Neural progenitor cell (in vitro differentiated cells): Measurements from ENCODE around the gene HMCN1. TPM values are rescaled to one million over a fixed set of nuclear protein-coding genes. Genes with fewer than 3 reads are reported as not detected.

Source experiments
- DNase-seq: peaks from one replicate; pipeline ENCODE4 v3.0.0-alpha.2; 2016; ENCODE audit warnings: low spot score
- H2AFZ ChIP-seq: fragments of 200-600 bp; sonication (generic); replicated peaks from 2 replicates; pipeline ENCODE4 v1.6.1; 2016; ENCODE audit warnings: antibody characterized with exemption
- H3F3A ChIP-seq: fragments of 200-600 bp; sonication (generic); 2 replicates; pipeline ENCODE4 v1.6.1; 2016; ENCODE audit warnings: antibody characterized with exemption, low read depth
- H3K27ac ChIP-seq: fragments of 200-600 bp; sonication (generic); 2 replicates; pipeline ENCODE4 v1.5.1; 2016; ENCODE audit warnings: mild to moderate bottlenecking
- H3K27me3 ChIP-seq: fragments of 200-600 bp; sonication (generic); 2 replicates; pipeline ENCODE4 v1.6.1; 2016; ENCODE audit warnings: mild to moderate bottlenecking, moderate library complexity
- H3K36me3 ChIP-seq: fragments of 200-600 bp; sonication (generic); 2 replicates; pipeline ENCODE4 v1.5.1; 2016
- H3K4me1 ChIP-seq: fragments of 200-600 bp; sonication (generic); 2 replicates; pipeline ENCODE4 v1.6.1; 2016; ENCODE audit warnings: mixed run types
- H3K4me2 ChIP-seq: fragments of 200-600 bp; sonication (generic); 2 replicates; pipeline ENCODE4 v1.6.1; 2016
- H3K4me3 ChIP-seq: fragments of 200-600 bp; sonication (generic); 2 replicates; pipeline ENCODE4 v1.5.1; 2016
- H3K79me2 ChIP-seq: fragments of 200-600 bp; sonication (generic); 2 replicates; pipeline ENCODE4 v1.6.1; 2016; ENCODE audit warnings: low read depth
- H3K9ac ChIP-seq: fragments of 200-600 bp; sonication (generic); 2 replicates; pipeline ENCODE4 v1.6.1; 2016
- H3K9me3 ChIP-seq: fragments of 200-600 bp; sonication (generic); 2 replicates; pipeline ENCODE4 v1.5.1; 2016; ENCODE audit warnings: low read depth
- H4K20me1 ChIP-seq: fragments of 200-600 bp; sonication (generic); 2 replicates; pipeline ENCODE4 v1.6.1; 2016; ENCODE audit warnings: low read depth
- H3K27ac Mint-ChIP-seq: 3 replicates; pipeline ENCODE4 v1.8.0; 2021; ENCODE audit warnings: mixed read lengths
- H3K27me3 Mint-ChIP-seq: 2 replicates; pipeline ENCODE4 v1.8.0; 2022; ENCODE audit warnings: low read depth, mild to moderate bottlenecking, inconsistent platforms, moderate library complexity, mixed read lengths; ENCODE audit not compliant: insufficient read depth
- H3K36me3 Mint-ChIP-seq: 3 replicates; pipeline ENCODE4 v1.8.0; 2021; ENCODE audit warnings: mixed read lengths
- H3K4me1 Mint-ChIP-seq: 3 replicates; pipeline ENCODE4 v1.8.0; 2021; ENCODE audit warnings: mixed read lengths
- H3K4me3 Mint-ChIP-seq: 3 replicates; pipeline ENCODE4 v1.8.0; 2021; ENCODE audit warnings: mild to moderate bottlenecking, moderate library complexity, mixed read lengths
- H3K9me3 Mint-ChIP-seq: 3 replicates; pipeline ENCODE4 v1.8.0; 2020; ENCODE audit warnings: mixed read lengths
- CTCF ChIP-seq: fragments of 200-600 bp; sonication (generic); IDR thresholded peaks from 2 replicates; pipeline ENCODE4 v1.5.1; 2017; ENCODE audit warnings: antibody characterized with exemption, mild to moderate bottlenecking
- EZH2 ChIP-seq: fragments of 200-600 bp; sonication (generic); IDR thresholded peaks from 2 replicates; pipeline ENCODE4 v1.6.1; 2017; ENCODE audit warnings: antibody characterized with exemption, mild to moderate bottlenecking, moderate library complexity
- EZH2phosphoT487 ChIP-seq: fragments of 200-600 bp; sonication (generic); IDR thresholded peaks from 2 replicates; pipeline ENCODE4 v1.6.1; 2017; ENCODE audit warnings: antibody characterized with exemption
- total RNA-seq: library from RNA; depleted of rRNA; stranded (reverse); fragments of >200 nt; gene quantifications from 2 replicates; pipeline ENCODE4 v1.2.3, GENCODE V29; 2015; ENCODE audit warnings: low replicate concordance

Gene HMCN1
- total RNA-seq, 1 donor from 2014 or later, result 26.4 TPM

GRCh38 chr1:186016856-186017255, 282.7 kb downstream of the HMCN1 start:
- H3K27me3 Mint-ChIP-seq, result no peaks in the 10 kb centered on the region
- H3K4me3 Mint-ChIP-seq, result no peak overlapping the region
- no peaks in the 10 kb centered on the region for H3F3A ChIP-seq
- no peak overlapping the region for H3K9ac ChIP-seq
- H3K36me3 Mint-ChIP-seq, result no peaks in the 10 kb centered on the region
- no peak overlapping the region for H3K27ac ChIP-seq
- H3K4me1 ChIP-seq, result no peaks in the 10 kb centered on the region
- H3K27ac Mint-ChIP-seq, result no peak overlapping the region
- no peaks in the 10 kb centered on the region for H3K4me1 Mint-ChIP-seq
- H3K4me2 ChIP-seq, result no peak overlapping the region
- H3K79me2 ChIP-seq, result no peaks in the 10 kb centered on the region
- no peaks in the 10 kb centered on the region for H3K36me3 ChIP-seq
- DNase-seq, result no peak
- H3K4me3 ChIP-seq, result no peak overlapping the region
- TF ChIP-seq EZH2phosphoT487 (no peak), CTCF (no peak), EZH2 (no peak)
- no peaks in the 10 kb centered on the region for H3K9me3 Mint-ChIP-seq
- H4K20me1 ChIP-seq, result no peaks in the 10 kb centered on the region
- H3K27me3 ChIP-seq, result no peaks in the 10 kb centered on the region
- H3K9me3 ChIP-seq, result no peaks in the 10 kb centered on the region
- no peak overlapping the region for H2AFZ ChIP-seq

- H3K4me1 ChIP-seq, result no peaks in the 10 kb centered on the region
- H2AFZ ChIP-seq, result no peak overlapping the region
- no peaks in the 10 kb centered on the region for H3K4me1 Mint-ChIP-seq
- no peak for DNase-seq
- H3K36me3 ChIP-seq, result no peaks in the 10 kb centered on the region
- no peaks in the 10 kb centered on the region for H3K27me3 ChIP-seq
- H3K79me2 ChIP-seq, result no peaks in the 10 kb centered on the region
- H3K27ac Mint-ChIP-seq, result no peak overlapping the region
- H3K4me3 Mint-ChIP-seq, result no peak overlapping the region
- no peaks in the 10 kb centered on the region for H3K27me3 Mint-ChIP-seq
- TF ChIP-seq CTCF (no peak), EZH2phosphoT487 (no peak), EZH2 (no peak)
- H3K4me3 ChIP-seq, result no peak overlapping the region
- no peaks in the 10 kb centered on the region for H3K36me3 Mint-ChIP-seq
- H3K27ac ChIP-seq, result no peak overlapping the region
- H3K4me2 ChIP-seq, result no peak overlapping the region
- no peaks in the 10 kb centered on the region for H3F3A ChIP-seq
- no peak overlapping the region for H3K9ac ChIP-seq
- no peaks in the 10 kb centered on the region for H4K20me1 ChIP-seq
- no peaks in the 10 kb centered on the region for H3K9me3 ChIP-seq
- H3K9me3 Mint-ChIP-seq, result no peaks in the 10 kb centered on the region
These were observed 288.0 kb downstream of the HMCN1 start for GRCh38 chr1:186022184-186022583.

- Histone ChIP-seq H3K4me2 (no peak overlapping the region), H3K79me2 (no peaks in the 10 kb centered on the region), H4K20me1 (no peaks in the 10 kb centered on the region), H3K4me3 (no peak overlapping the region), H2AFZ (no peak overlapping the region), H3K9ac (no peak overlapping the region), H3K4me1 (no peaks in the 10 kb centered on the region), H3K27ac (no peak overlapping the region), H3K36me3 (no peaks in the 10 kb centered on the region), H3F3A (no peaks in the 10 kb centered on the region), H3K27me3 (no peaks in the 10 kb centered on the region), H3K9me3 (no peaks in the 10 kb centered on the region)
- no peaks in the 10 kb centered on the region for H3K4me1 Mint-ChIP-seq
- no peak overlapping the region for H3K27ac Mint-ChIP-seq
- H3K36me3 Mint-ChIP-seq, result no peaks in the 10 kb centered on the region
- H3K4me3 Mint-ChIP-seq, result no peak overlapping the region
- TF ChIP-seq CTCF (no peak), EZH2phosphoT487 (no peak), EZH2 (no peak)
- H3K27me3 Mint-ChIP-seq, result no peaks in the 10 kb centered on the region
- H3K9me3 Mint-ChIP-seq, result no peaks in the 10 kb centered on the region
- no peak for DNase-seq
These were observed 292.8 kb downstream of the HMCN1 start for GRCh38 chr1:186026946-186027345.
